ENCODE results near the gene MBD3L5. TPM values are rescaled to one million over a fixed set of nuclear protein-coding genes. Genes with fewer than 3 reads are reported as not detected.
A peak's percentile ranks its signal among the peaks of the same experiment; 100 is the strongest.
"Not testable (repeated sequence)": the region's sequence is repeated elsewhere in the genome, so short reads cannot be mapped to it uniquely, and the experiment has no call there.

Gene MBD3L5
- not detected for total RNA-seq
- long read RNA-seq: 0 reads

GRCh38 chr19:7030278-7030677, at the start of gene MBD3L5:
Gene MBD3L5 (plus strand): TSS chr19:7030578. CDS start chr19:7030612, 34 bp downstream.
- ATAC-seq; intact Hi-C loops (cut with micrococcal nuclease): not testable (repeated sequence)

GRCh38 chr19:6983448-6983847, 46.9 kb upstream of the MBD3L5 start:
- ATAC-seq: no peak
- DNase-seq: no peak
- intact Hi-C loops (cut with micrococcal nuclease): no loop called here

More at GRCh38 chr19:7030278-7030677, at the start of gene MBD3L5:
- not testable (repeated sequence) for DNase-seq

- ATAC-seq (no peak), DNase-seq (no peak)
- intact Hi-C loops (cut with micrococcal nuclease): no loop called here
These were observed 42.5 kb upstream of the MBD3L5 start for GRCh38 chr19:6987850-6988249.

- intact Hi-C loops (cut with micrococcal nuclease): no loop called here
- DNase-seq (no peak), ATAC-seq (no peak)
These were observed 42.1 kb upstream of the MBD3L5 start for GRCh38 chr19:6988257-6988656.

- no peak for ATAC-seq
These were observed 35.3 kb upstream of the MBD3L5 start for GRCh38 chr19:6995054-6995453.

GRCh38 chr19:6996810-6997209, 33.6 kb upstream of the MBD3L5 start:
- DNase-seq (no peak), ATAC-seq (no peak)
- intact Hi-C loops (cut with micrococcal nuclease): no loop called here

More at GRCh38 chr19:6995054-6995453, 35.3 kb upstream of the MBD3L5 start:
- intact Hi-C loops (cut with micrococcal nuclease): no loop called here
- no peak for DNase-seq

GRCh38 chr19:6997679-6998445, 32.5 kb upstream of the MBD3L5 start:
- DNase-seq: no peak
- intact Hi-C loops (cut with micrococcal nuclease): no loop called here
- ATAC-seq: no peak

GRCh38 chr19:6999933-7000332, 30.4 kb upstream of the MBD3L5 start:
- ATAC-seq (no peak), DNase-seq (no peak)
- intact Hi-C loops (cut with micrococcal nuclease): no loop called here

GRCh38 chr19:7000333-7000732, 30.0 kb upstream of the MBD3L5 start:
- intact Hi-C loops (cut with micrococcal nuclease): no loop called here
- DNase-seq (no peak), ATAC-seq (peak; percentile 30)

GRCh38 chr19:7000816-7001215, 29.6 kb upstream of the MBD3L5 start:
- ATAC-seq (no peak), DNase-seq (no peak)
- intact Hi-C loops (cut with micrococcal nuclease): no loop called here

- intact Hi-C loops (cut with micrococcal nuclease): no loop called here
- ATAC-seq (no peak), DNase-seq (no peak)
These were observed 26.0 kb upstream of the MBD3L5 start for GRCh38 chr19:7004313-7004931.

GRCh38 chr19:7006135-7006704, 24.2 kb upstream of the MBD3L5 start:
- ATAC-seq (no peak), DNase-seq (no peak)
- intact Hi-C loops (cut with micrococcal nuclease): no loop called here

- DNase-seq (no peak), ATAC-seq (no peak)
- intact Hi-C loops (cut with micrococcal nuclease): no loop called here
These were observed 22.5 kb upstream of the MBD3L5 start for GRCh38 chr19:7007859-7008258.

GRCh38 chr19:7010722-7011593, 19.4 kb upstream of the MBD3L5 start:
- ATAC-seq (no peak), DNase-seq (no peak)
- intact Hi-C loops (cut with micrococcal nuclease): no loop called here

- no peak for ATAC-seq
These were observed 16.7 kb upstream of the MBD3L5 start for GRCh38 chr19:7013678-7014077.

GRCh38 chr19:7018828-7019227, 11.6 kb upstream of the MBD3L5 start:
- intact Hi-C loops (cut with micrococcal nuclease): no loop called here
- ATAC-seq (no peak), DNase-seq (no peak)

More at GRCh38 chr19:7013678-7014077, 16.7 kb upstream of the MBD3L5 start:
- intact Hi-C loops (cut with micrococcal nuclease): no loop called here
- no peak for DNase-seq

- DNase-seq; ATAC-seq; intact Hi-C loops (cut with micrococcal nuclease): not testable (repeated sequence)
These were observed 9.0 kb upstream of the MBD3L5 start, which contains the start of gene MBD3L2B for GRCh38 chr19:7021331-7021730. Gene MBD3L2B (minus strand): TSS chr19:7021431. CDS start chr19:7021397, 34 bp downstream.

- ATAC-seq; DNase-seq; intact Hi-C loops (cut with micrococcal nuclease): not testable (repeated sequence)
These were observed 1.6 kb upstream of the MBD3L5 start for GRCh38 chr19:7028790-7029189.

GRCh38 chr19:7040079-7040478, 9.7 kb downstream of the MBD3L5 start, which contains the start of gene MBD3L4:
Gene MBD3L4 (minus strand): TSS chr19:7040179. CDS start chr19:7040144, 35 bp downstream.
- DNase-seq; ATAC-seq; intact Hi-C loops (cut with micrococcal nuclease): not testable (repeated sequence)

All from left ventricle myocardium superior (tissue), 1 donor.